Measurements from ENCODE around the gene EPS8L2. TPM values are rescaled to one million over a fixed set of nuclear protein-coding genes. Genes with fewer than 3 reads are reported as not detected.

EPS8L2 gene
- total and polyA plus RNA-seq, 10 of the 15 experiments (the other 5 are each of a cell fraction or from before 2014, with no cell fraction given): 0.76 to 20.0 (median 9.7) TPM

- TF ChIP-seq SUZ12 (IDR thresholded peaks at IDR 0.05; ENCODE audit: unreplicated experiment) (no peak), RBBP5 (conservative IDR thresholded peaks at IDR 0.05) (no peak), JUNB (IDR thresholded peaks at IDR 0.05) (no peak), BMI1 (IDR thresholded peaks at IDR 0.05; ENCODE audit: borderline replicate concordance) (no peak), WRNIP1 (IDR thresholded peaks at IDR 0.05; ENCODE audit: borderline replicate concordance, low read depth, low read length) (no peak), USF2 (IDR thresholded peaks at IDR 0.05; ENCODE audit: borderline replicate concordance, low read depth, low read length) (no peak), CUX1 (IDR thresholded peaks at IDR 0.05; ENCODE audit: insufficient replicate concordance, low read depth, low read length) (no peak), CHD2 (IDR thresholded peaks at IDR 0.05; ENCODE audit: borderline replicate concordance, low read depth, low read length) (no peak), IRF4 (IDR thresholded peaks at IDR 0.05; ENCODE audit: low read depth, low read length) (no peak), EED (IDR thresholded peaks at IDR 0.05; ENCODE audit: low read depth) (no peak), CEBPB (IDR thresholded peaks at IDR 0.05; ENCODE audit: borderline replicate concordance in 1 of 2, low read depth in 2 of 2, low read length in 2 of 2) (no peak), TCF12 (IDR thresholded peaks at IDR 0.05; ENCODE audit: low read depth, low read length) (peak; percentile 67; the same call in 1 of the 2 replicates)
- TF ChIP-seq, protein P1, sequence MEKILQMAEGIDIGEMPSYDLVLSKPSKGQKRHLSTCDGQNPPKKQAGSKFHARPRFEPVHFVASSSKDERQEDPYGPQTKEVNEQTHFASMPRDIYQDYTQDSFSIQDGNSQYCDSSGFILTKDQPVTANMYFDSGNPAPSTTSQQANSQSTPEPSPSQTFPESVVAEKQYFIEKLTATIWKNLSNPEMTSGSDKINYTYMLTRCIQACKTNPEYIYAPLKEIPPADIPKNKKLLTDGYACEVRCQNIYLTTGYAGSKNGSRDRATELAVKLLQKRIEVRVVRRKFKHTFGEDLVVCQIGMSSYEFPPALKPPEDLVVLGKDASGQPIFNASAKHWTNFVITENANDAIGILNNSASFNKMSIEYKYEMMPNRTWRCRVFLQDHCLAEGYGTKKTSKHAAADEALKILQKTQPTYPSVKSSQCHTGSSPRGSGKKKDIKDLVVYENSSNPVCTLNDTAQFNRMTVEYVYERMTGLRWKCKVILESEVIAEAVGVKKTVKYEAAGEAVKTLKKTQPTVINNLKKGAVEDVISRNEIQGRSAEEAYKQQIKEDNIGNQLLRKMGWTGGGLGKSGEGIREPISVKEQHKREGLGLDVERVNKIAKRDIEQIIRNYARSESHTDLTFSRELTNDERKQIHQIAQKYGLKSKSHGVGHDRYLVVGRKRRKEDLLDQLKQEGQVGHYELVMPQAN (conservative IDR thresholded peaks at IDR 0.05): no peak
These were observed 13.1 kb upstream of the EPS8L2 start (continued) for GRCh38 chr11:692824-693414.

Measured in GM12878 (cell line).